ENCODE results near the gene PGLYRP2.

The PGLYRP2 gene

GRCh38 chr19:15466851-15467733 is 12.2 kb downstream of the PGLYRP2 start:
- peaks cover 29% of the 10 kb centered on the region for H3F3A ChIP-seq (ENCODE audit: insufficient read depth, low read length)
- H3K4me1 ChIP-seq (ENCODE audit: low read length): peaks cover 24% of the 10 kb centered on the region
- no peaks in the 10 kb centered on the region for H3K9me3 ChIP-seq (replicated peaks; ENCODE audit: insufficient read depth, low read length)
- H2AFZ ChIP-seq (ENCODE audit: low read length): peak overlapping the region; percentile 6; the same call in 1 of the 2 replicates
- H3K9ac ChIP-seq (ENCODE audit: low read length): peak overlapping the region; percentile 10; the same call in 1 of the 2 replicates
- peaks cover 30% of the 10 kb centered on the region for H3K79me2 ChIP-seq (ENCODE audit: low read length)
- peak overlapping the region; percentile 88 for H3K27ac ChIP-seq (ENCODE audit: low read length)
- H3K9me2 ChIP-seq (replicated peaks; ENCODE audit: insufficient read depth, low read length): no peaks in the 10 kb centered on the region
- no peak overlapping the region for H3K4me3 ChIP-seq (ENCODE audit: low read length)
- H3K27me3 ChIP-seq (replicated peaks; ENCODE audit: insufficient read depth, low read length): no peaks in the 10 kb centered on the region
- no peaks in the 10 kb centered on the region for H3K36me3 ChIP-seq (replicated peaks; ENCODE audit: insufficient read depth, low read length)
- H3K4me2 ChIP-seq (ENCODE audit: low read depth, low read length): peak overlapping the region; percentile 30
- H4K20me1 ChIP-seq (ENCODE audit: insufficient read depth, low read length): no peaks in the 10 kb centered on the region
- TF ChIP-seq EZH2 (optimal IDR thresholded peaks at IDR 0.05; ENCODE audit: low read depth, low read length) (no peak), CTCF (IDR thresholded peaks at IDR 0.05; ENCODE audit: low read length) (no peak)
- peak; percentile 94 for DNase-seq

GRCh38 chr19:15464394-15465385 is 14.6 kb downstream of the PGLYRP2 start, which contains the start of gene RASAL3:
Gene RASAL3, minus strand, starts transcription at chr19:15464544. Its CDS starts 186 bp downstream, at chr19:15464358.
- no peaks in the 10 kb centered on the region for H3K27me3 ChIP-seq (replicated peaks; ENCODE audit: insufficient read depth, low read length)
- peak within 1 kb of the TSS; percentile 69 for H2AFZ ChIP-seq (ENCODE audit: low read length)
- no peaks in the 10 kb centered on the region for H3K9me2 ChIP-seq (replicated peaks; ENCODE audit: insufficient read depth, low read length)
- peaks cover 48% of the 10 kb centered on the region for H3K79me2 ChIP-seq (ENCODE audit: low read length)
- no peaks in the 10 kb centered on the region for H3K9me3 ChIP-seq (replicated peaks; ENCODE audit: insufficient read depth, low read length)
- H3K36me3 ChIP-seq (replicated peaks; ENCODE audit: insufficient read depth, low read length): no peaks in the 10 kb centered on the region; the same call in 1 of the 2 replicates
- H3F3A ChIP-seq (ENCODE audit: insufficient read depth, low read length): peaks cover 29% of the 10 kb centered on the region
- peak within 1 kb of the TSS; percentile 84 for H3K4me3 ChIP-seq (ENCODE audit: low read length)
- H4K20me1 ChIP-seq (ENCODE audit: insufficient read depth, low read length): no peaks in the 10 kb centered on the region
- peak within 1 kb of the TSS; percentile 77 for H3K4me2 ChIP-seq (ENCODE audit: low read depth, low read length)
- DNase-seq: peak; percentile 73
- H3K9ac ChIP-seq (ENCODE audit: low read length): peak within 1 kb of the TSS; percentile 88
- H3K27ac ChIP-seq (ENCODE audit: low read length): peak within 1 kb of the TSS; percentile 81; the same call in 1 of the 2 replicates
- no peak for TF ChIP-seq EZH2phosphoT487 (IDR thresholded peaks at IDR 0.05; ENCODE audit: low read length)
- TF ChIP-seq CTCF (IDR thresholded peaks at IDR 0.05; ENCODE audit: low read length): no peak
- no peak for TF ChIP-seq EZH2 (optimal IDR thresholded peaks at IDR 0.05; ENCODE audit: low read depth, low read length)
- peaks cover 24% of the 10 kb centered on the region for H3K4me1 ChIP-seq (ENCODE audit: low read length)

DNA sequence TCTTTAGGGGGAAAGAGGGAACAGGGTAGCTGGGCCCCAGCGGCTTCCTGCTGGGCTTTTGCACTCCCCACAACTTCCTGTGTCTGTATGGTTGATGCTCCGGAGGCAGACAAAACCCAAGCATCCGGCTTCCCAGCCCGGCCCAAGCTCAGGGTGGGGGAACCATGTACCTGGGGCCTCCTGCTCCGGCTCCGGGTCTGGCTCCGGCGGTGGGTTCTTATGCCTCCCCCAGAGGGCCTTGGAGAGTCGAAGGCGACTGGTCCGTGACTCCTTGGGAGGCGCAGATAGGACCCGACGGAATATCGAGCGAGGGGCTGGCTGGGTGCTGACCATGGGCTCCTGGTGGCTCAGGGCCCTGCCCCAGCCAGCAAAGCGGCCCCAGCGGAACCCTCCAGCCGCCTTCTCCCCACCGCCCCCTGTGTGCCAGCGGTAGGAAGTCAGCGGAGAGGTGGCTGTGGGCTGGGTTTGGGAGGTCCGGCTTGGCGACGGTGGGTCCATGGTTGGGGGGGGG is 15.4 kb downstream of the PGLYRP2 start:
- H3K9ac ChIP-seq (ENCODE audit: low read length): peak overlapping the region; percentile 88
- peaks cover 29% of the 10 kb centered on the region for H3F3A ChIP-seq (ENCODE audit: insufficient read depth, low read length)
- peak overlapping the region; percentile 77 for H3K4me2 ChIP-seq (ENCODE audit: low read depth, low read length)
- peaks cover 48% of the 10 kb centered on the region for H3K79me2 ChIP-seq (ENCODE audit: low read length)
- peak overlapping the region; percentile 84 for H3K4me3 ChIP-seq (ENCODE audit: low read length)
- H3K4me1 ChIP-seq (ENCODE audit: low read length): peaks cover 24% of the 10 kb centered on the region
- no peaks in the 10 kb centered on the region for H3K9me2 ChIP-seq (replicated peaks; ENCODE audit: insufficient read depth, low read length)
- H3K36me3 ChIP-seq (replicated peaks; ENCODE audit: insufficient read depth, low read length): no peaks in the 10 kb centered on the region; the same call in 1 of the 2 replicates
- H3K27me3 ChIP-seq (replicated peaks; ENCODE audit: insufficient read depth, low read length): no peaks in the 10 kb centered on the region
- peak overlapping the region; percentile 81; the same call in 1 of the 2 replicates for H3K27ac ChIP-seq (ENCODE audit: low read length)
- peak; percentile 76 for DNase-seq
- TF ChIP-seq EZH2 (optimal IDR thresholded peaks at IDR 0.05; ENCODE audit: low read depth, low read length) (no peak), CTCF (IDR thresholded peaks at IDR 0.05; ENCODE audit: low read length) (no peak; the same call in none of the 2 replicates), EZH2phosphoT487 (IDR thresholded peaks at IDR 0.05; ENCODE audit: low read length) (no peak)
- no peaks in the 10 kb centered on the region for H4K20me1 ChIP-seq (ENCODE audit: insufficient read depth, low read length)
- H2AFZ ChIP-seq (ENCODE audit: low read length): peak overlapping the region; percentile 69
- no peaks in the 10 kb centered on the region for H3K9me3 ChIP-seq (replicated peaks; ENCODE audit: insufficient read depth, low read length)

All from MM.1S (cell line).